NCI-H128 (cell line): ENCODE measurements around the gene CCDC50.

Source experiments
- DNase-seq: peaks from one replicate; lab custom pipeline; 2025; ENCODE audit not compliant: unreplicated experiment; lab: John Stamatoyannopoulos, UW

The CCDC50 gene

DNA sequence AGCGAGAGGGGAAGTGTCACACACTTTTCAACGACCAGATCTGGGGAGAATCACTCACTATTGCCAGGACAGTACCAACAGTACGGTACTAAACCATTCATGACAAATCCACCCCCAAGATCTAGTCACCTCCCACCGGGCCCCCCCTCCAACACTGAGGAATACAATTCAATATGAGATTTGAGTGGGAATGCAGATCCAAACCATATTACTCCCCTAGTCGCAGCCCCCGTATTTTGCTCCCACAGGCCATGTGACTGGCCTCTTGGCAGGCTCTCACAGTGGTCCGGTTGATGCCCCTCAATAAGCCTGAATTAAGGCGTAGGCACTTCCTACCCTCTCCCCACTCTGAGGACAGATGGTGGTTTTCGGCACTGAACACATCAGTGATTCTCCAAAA, 86.4 kb downstream of the CCDC50 start:
- DNase-seq = no peak

DNA sequence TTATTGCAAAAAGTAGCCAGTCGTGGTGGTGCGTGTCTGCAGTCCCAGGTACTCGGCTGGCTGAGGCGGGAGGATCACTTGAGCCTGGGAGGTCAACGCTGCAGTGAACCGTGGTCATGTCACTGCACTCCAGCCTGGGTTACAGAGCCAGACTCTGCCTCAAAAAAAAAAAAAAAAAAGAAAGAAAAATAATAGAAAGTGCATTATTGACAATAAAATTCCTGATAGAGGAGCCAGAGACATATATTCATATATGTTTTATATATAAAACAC, 88.2 kb downstream of the CCDC50 start:
- no peak for DNase-seq

DNA sequence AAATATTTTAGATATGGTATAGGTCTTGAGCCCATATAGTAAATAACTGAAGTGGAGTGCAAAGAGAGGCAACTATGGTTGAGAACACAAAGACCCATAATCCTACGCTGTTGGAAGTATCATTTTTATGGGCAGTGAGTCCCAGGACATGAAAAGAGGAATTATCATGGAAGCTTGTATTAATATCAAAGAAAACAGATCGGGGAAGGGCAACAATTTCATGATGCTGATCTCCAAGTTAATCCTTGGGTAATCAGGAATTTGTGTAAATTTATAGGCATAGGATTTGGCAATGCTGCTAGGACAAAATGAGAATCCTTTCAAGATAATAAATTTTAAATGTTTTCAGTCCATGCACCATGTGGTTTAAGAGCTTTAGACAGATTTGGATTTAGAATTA, 91.6 kb downstream of the CCDC50 start:
- DNase-seq = no peak

DNA sequence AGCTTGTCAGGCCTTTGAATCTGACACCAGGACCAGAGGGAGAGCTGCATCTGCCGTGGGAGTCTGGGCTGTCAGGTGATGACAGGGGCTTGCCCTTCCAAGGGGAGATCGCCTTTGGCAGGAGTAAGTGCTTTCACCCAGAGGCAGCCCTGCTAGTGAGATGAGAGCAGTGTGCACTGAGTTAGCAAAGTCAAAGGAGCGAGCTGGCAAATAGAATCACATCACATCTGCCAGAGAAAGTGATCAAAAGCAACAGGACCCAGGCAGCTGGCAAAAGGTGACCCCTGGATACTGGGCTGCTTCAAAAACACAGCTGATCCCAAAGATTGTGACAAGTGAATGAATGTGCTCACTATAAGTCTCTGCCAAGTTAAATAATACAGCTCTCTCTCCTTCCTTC, 95.7 kb downstream of the CCDC50 start:
- no peak for DNase-seq

DNA sequence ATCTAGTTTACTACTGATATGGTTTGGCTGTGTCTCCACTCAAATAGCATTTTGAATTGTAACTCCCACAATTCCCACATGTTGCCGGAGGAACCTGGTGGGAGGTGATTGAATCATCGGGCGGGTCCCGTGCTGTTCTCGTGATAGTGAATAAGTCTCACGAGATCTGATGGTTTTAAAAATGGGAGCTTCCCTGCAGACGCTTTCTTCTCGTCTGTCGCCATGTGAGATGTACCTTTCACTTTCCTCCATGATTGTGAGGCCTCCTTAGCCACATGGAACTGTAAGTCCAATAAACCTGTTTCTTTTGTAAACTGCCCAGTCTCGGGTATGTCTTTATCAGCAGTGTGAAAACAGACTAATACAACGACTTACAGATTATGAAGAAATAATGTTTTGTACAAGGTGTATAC, 96.1 kb downstream of the CCDC50 start:
- no peak for DNase-seq

DNA sequence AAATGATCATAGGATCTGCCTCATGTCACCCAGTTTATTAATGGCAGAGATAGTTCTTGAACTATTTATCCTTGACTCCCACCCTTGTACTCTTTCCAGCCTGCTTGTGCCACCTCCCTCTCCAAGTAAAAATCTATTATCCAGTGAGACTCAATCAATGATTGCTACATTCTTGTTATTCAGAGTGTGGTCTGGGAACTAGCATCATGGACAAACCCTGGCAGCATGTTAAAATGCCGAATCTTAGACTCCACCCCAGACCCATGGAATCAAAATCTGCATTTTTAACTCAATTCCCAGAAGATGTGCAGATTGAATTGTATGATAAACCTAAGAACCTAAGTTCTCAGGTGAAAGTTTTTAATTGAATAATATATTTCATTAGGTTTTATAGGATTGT, 97.1 kb downstream of the CCDC50 start:
- DNase-seq = no peak

DNA sequence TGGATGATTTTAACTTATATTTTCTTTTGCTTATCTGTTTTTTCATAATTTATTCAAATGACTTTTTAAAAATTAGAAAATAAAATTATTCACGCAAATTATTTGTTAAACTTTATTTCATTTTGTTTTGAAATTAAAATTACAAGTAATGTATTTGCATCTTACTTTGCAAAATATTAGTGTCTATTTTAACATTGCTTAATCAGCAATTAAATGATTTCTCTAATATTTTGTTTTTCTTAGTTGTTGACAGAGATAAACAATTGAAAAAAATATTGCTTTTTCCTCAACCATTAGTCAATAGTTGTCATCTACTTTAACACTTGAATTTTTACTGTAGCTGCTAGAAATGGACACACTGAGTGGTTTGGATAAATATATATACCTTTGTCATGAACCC, 99.0 kb downstream of the CCDC50 start:
- no peak for DNase-seq

DNA sequence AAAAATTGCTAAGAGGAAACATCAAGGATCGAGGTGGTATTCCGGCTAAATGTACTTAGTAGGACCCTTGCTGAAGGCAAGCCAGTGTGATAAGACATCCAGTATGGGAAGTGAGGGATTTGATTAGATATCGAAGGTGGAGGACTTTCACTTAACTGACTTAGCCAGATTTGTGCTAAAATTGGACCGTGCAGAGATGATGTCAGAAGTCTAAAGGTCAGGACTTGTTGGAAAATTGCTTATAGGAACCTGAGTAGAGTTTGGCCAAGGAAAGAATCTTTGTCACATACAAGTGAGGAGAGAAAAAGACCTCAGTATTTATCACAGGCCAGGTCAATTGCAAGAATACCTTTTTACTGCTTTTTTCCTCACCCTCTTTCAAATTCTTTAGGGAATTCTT, 100.9 kb downstream of the CCDC50 start:
- no peak for DNase-seq

DNA sequence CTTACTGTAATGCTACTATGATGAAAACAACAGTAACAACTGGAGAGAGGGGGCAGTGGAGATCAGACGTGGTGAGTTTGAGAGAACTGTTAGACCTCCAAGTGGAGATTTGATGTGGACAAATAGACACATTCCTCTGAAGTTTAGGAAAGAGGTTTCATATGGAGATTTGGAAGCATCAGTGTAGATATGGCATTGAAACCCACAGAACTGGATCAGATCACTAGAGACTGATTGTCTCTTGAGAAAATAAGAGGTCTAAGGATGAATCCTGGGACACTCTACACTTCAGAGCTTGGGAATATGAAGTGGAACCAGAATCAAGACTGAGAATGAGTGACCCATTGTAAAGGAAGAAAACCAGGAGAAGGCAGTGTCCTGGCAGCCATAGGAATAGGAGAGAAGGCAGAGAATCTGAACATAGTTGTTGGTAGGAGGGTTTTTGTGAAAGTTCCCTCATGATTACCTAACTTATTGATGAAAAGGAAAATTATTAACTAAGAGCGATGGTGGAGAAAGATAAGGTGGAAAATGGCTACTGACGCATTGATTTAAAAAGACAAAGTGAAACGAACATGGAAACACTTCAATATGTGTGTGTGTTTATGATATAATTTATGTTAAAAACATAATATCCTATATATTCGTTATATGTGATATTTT, 102.1 kb downstream of the CCDC50 start:
- no peak for DNase-seq

DNA sequence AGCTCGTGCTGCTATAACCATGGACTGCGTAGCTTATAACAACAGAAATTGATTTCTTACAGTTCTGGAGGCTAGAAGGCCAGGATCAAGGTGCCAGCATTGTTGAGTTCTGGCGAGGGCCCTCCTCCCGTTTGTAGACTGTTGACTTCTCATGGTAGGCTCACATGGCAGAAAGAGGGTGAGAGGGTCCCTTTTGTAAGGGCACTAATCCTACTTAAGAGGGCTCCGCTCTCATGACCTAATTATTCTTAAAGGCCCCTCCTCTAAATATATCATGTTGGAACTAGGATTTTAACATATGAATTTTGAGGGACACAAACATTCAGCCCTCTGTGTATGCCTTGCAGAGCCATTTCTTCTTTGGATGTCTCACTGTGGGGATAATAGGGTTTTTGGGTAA, 103.0 kb downstream of the CCDC50 start:
- no peak for DNase-seq

DNA sequence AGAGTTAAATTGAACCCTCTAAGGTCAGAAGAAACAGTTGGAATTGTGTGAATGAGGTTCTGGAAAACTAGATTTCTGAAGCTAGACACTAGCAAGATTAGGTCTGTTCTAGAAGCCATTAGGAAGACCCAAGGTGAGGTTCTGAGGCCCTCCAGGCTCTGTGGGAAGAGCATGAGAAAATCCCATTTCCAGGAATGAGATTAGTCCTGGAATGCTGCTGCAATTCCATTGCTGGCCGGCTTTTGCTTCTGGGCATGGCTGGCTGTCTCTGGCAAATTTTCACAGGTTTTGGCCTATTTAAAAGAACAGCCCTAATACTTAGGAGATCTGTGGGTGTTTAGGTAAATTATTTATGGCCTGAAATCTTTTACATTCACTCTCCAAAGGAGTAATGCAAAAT, 104.8 kb downstream of the CCDC50 start:
- DNase-seq = no peak

DNA sequence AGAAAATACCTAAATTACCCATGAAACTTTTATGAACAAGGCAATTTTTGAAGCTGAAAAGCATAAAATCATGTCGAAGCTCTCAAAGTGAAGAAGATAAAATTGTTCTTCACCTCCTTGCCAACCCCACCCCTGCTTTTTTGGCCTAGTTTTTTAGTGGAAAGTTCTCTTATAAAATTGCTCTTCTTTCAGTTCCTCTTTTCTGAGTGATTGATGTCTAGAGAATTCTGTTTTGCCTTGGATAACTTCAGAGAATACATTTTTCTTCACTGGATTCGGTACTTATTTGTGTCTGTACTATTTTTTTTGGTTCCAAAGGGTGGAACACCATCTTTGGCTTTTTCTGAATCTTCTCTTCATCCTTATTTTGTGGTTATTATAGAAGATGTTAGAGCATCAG, 106.8 kb downstream of the CCDC50 start:
- no peak for DNase-seq

DNA sequence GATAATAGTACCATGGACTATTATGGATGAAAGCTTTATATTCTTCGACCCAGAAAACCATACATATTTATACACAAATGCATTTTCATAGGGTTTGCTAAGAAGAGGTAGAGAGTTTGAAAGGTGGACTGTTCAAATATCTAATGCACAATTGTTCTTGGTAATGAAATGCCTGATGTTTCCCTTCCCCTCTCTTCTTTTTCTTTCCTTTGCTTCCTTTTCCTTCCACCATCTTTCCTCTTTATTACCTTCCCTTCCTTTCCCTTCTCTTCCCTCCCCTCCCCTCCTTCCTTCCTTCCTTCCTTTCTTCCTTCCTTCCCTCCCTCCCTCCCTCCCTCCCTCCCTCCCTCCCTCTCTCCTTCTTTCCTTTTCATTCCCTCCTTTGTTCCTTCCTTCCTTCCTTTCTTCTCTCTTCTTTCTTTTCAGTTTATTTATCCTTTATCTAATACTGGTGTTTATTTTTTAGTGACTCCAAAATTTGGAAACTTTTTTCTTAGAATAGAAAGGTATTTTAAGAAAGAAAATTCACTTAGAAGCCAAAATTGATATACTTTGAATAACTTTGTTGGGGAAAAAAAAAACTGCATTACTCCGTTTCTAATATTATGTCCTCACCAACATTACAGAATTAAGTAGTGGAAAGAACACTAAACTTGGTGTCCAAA, 109.1 kb downstream of the CCDC50 start:
- no peak for DNase-seq

DNA sequence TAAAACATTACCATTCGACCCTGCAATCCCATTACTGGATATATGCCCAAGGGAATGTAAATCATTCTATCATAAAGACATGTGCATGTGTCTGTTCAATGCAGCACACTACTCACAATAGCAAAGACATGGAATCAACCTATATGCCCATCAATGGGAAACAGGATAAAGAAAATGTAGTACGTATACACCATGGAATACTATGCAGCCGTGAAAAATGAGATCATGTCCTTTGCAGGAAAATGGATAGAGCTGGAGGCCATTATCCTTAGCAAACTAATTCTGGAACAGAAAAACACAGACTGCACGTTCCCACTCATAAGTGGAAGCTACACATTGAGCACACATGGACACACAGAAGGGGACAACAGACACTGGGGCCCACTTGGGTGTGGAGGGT, 111.3 kb downstream of the CCDC50 start:
- DNase-seq = no peak

DNA sequence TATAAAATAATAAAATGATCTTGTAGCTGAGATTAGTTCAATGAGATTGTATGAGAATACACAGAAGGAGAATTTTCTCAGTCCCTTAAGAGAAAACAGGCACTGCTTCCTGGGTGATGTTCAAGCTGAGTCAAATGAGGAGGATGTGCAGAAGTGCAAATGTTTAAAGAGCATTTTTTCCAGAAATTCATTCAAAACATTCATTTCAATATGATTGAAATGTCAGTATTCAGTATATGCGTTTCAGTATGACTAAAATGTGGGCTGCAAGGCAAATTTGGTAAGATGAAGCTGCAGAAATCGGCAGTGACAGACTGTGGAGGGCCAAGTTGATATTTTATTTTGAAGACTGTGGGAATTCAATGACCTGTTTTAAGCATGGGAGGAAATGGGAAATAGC, 112.5 kb downstream of the CCDC50 start:
- no peak for DNase-seq

DNA sequence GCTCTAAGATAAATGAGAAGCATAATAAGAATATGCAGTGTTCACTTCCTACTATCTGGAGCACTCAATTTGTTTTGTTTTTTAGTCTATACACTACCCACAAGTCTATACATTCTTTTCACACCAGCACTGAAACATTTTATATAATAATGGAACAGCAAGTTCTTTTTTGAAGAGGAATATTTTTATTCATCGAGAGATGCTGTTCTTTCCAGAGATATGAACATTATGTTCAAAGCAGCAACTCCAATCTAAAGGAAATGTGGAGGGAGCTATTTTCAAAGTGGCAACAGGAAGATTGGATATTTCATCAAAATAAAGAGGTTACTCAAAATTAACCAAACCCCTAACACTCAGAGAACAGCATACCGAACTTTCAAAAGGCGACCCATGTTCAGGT, 115.4 kb downstream of the CCDC50 start:
- no peak for DNase-seq
